PFSK-1 (cell line): ENCODE data around the gene ARHGAP44.

Source experiments
- FOXP2 ChIP-seq: optimal IDR thresholded peaks from 2 replicates; pipeline ENCODE3; 2011; ENCODE audit warnings: borderline replicate concordance, control low read depth, inconsistent platforms; ENCODE audit not compliant: insufficient read depth; ENCODE audit errors: extremely low read length, extremely low read depth
- POLR2AphosphoS5 ChIP-seq: IDR thresholded peaks from 2 replicates; pipeline ENCODE4 v1.6.1; 2012; ENCODE audit warnings: low read depth, mild to moderate bottlenecking, control low read depth, low read length, moderate library complexity
- REST ChIP-seq, 2 experiments: IDR thresholded peaks; 2 replicates each; pipeline versions ENCODE4 v1.6.1 to v1.8.0; 2011 to 2012; ENCODE audit warnings: low read depth in 2 of 2, low read length in 2 of 2, control low read depth in 1 of 2, inconsistent platforms in 1 of 2, mild to moderate bottlenecking in 1 of 2, moderate library complexity in 1 of 2; ENCODE audit not compliant: insufficient read depth in 1 of 2
- SIN3A ChIP-seq: IDR thresholded peaks from 2 replicates; pipeline ENCODE4 v1.6.1; 2012; ENCODE audit warnings: mild to moderate bottlenecking, low read length, moderate library complexity, borderline replicate concordance; ENCODE audit not compliant: insufficient read depth
- TAF1 ChIP-seq: IDR thresholded peaks from 2 replicates; pipeline ENCODE4 v1.6.1; 2012; ENCODE audit warnings: low read length, control low read depth, borderline replicate concordance; ENCODE audit not compliant: insufficient read depth

The ARHGAP44 gene

GRCh38 chr17:13003454-13003851 lies 214.2 kb downstream of the ARHGAP44 start:
- TF ChIP-seq SIN3A (no peak), TAF1 (no peak), POLR2AphosphoS5 (no peak), REST (IDR thresholded peaks at IDR 0.05; ENCODE audit: insufficient read depth in 1 of 2, low read depth in 2 of 2, low read length in 2 of 2) (no peak), FOXP2 (no peak)

GRCh38 chr17:13003927-13004326 lies 214.6 kb downstream of the ARHGAP44 start:
- TF ChIP-seq POLR2AphosphoS5: no peak
- no peak for TF ChIP-seq TAF1
- TF ChIP-seq FOXP2: no peak
- no peak for TF ChIP-seq REST (IDR thresholded peaks at IDR 0.05; ENCODE audit: insufficient read depth in 1 of 2, low read depth in 2 of 2, low read length in 2 of 2)
- TF ChIP-seq SIN3A: no peak

DNA sequence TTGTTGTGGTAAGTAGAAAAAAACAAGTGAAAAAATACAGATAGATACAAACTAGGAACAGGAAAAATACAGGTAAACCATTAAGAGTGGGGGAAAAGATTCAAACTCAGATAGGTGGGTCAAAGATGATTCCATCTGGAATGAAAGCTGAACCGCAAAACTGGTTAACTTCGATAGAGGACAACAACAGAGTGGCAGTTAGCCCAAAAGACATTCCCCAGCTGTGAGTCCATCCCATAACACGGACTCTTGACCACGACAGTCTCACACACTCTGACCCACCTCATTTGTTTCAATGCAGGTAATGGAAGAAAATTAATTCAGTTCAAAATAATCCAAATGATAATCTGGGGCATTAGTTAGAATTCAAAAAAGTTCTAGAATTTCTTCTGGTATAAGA lies 215.0 kb downstream of the ARHGAP44 start:
- TF ChIP-seq POLR2AphosphoS5: no peak
- TF ChIP-seq FOXP2: no peak
- TF ChIP-seq REST (IDR thresholded peaks at IDR 0.05; ENCODE audit: insufficient read depth in 1 of 2, low read depth in 2 of 2, low read length in 2 of 2): no peak
- TF ChIP-seq SIN3A: no peak
- TF ChIP-seq TAF1: no peak

DNA sequence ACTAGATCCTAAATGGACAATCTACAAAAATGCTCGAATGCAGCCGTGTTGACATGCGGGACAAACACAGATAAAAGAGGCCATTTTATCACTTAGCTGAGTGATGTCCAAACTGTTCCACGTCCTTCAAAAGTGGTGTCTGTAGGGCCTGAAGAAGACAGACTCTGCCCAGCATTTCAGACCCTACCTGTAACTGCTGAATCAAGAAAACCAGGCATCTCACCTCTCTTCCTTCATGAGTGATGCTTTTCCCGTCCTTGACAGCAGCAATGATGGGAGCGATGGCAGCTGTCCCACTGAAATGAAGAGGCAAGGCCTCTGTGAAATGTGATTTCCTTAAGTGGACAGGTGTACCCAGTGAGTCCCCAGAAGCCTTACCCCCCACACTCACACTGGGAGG lies 216.2 kb downstream of the ARHGAP44 start:
- TF ChIP-seq TAF1: no peak
- no peak for TF ChIP-seq POLR2AphosphoS5
- TF ChIP-seq SIN3A: no peak
- no peak for TF ChIP-seq FOXP2
- no peak for TF ChIP-seq REST (IDR thresholded peaks at IDR 0.05; ENCODE audit: insufficient read depth in 1 of 2, low read depth in 2 of 2, low read length in 2 of 2)

- no peak for TF ChIP-seq REST (IDR thresholded peaks at IDR 0.05; ENCODE audit: insufficient read depth in 1 of 2, low read depth in 2 of 2, low read length in 2 of 2)
- TF ChIP-seq TAF1: no peak
- no peak for TF ChIP-seq FOXP2
- TF ChIP-seq POLR2AphosphoS5: no peak
- no peak for TF ChIP-seq SIN3A
Observed at GRCh38 chr17:13008461-13008860, 219.2 kb downstream of the ARHGAP44 start.
